OCI-LY7 (cell line): ENCODE data around the gene STK32A. TPM values are rescaled to one million over a fixed set of nuclear protein-coding genes. Genes with fewer than 3 reads are reported as not detected.

Experiments used
- BruUV-seq: library from RNA; stranded (reverse); fragments of 400-500 nt; replicated peaks from 2 replicates; lab custom pipeline; 2021; lab: Mats Ljungman, UMichigan
- CTCF ChIA-PET: fragments of 300-600 bp; sonication (Branson Sonifier 250); formaldehyde crosslinking; loops from one replicate; lab custom pipeline; 2022; ENCODE audit warnings: antibody characterized with exemption; ENCODE audit not compliant: unreplicated experiment; lab: Charles Lee
- POLR2A ChIA-PET: fragments of 300-600 bp; sonication (Branson Sonifier 250); formaldehyde crosslinking; loops from one replicate; lab custom pipeline; 2022; ENCODE audit warnings: antibody characterized with exemption; lab: Charles Lee
- DNase-seq: peaks from one replicate; pipeline ENCODE4 v3.0.0-alpha.2; 2015; ENCODE audit warnings: low spot score
- H2AFZ ChIP-seq: fragments of 200-600 bp; sonication (generic), shearing (Covaris generic); 2 replicates; pipeline ENCODE4 v1.6.1; 2014; ENCODE audit warnings: mild to moderate bottlenecking, antibody characterized with exemption, low read length, moderate library complexity
- H3K27ac ChIP-seq: fragments of 200-600 bp; sonication (generic); 2 replicates; pipeline ENCODE4 v1.5.1; 2014; ENCODE audit warnings: mixed run types, low read depth, mild to moderate bottlenecking, moderate library complexity, low read length, inconsistent platforms; ENCODE audit not compliant: poor library complexity, severe bottlenecking
- H3K36me3 ChIP-seq: fragments of 200-600 bp; sonication (generic); 2 replicates; pipeline ENCODE4 v1.6.1; 2014; ENCODE audit warnings: mild to moderate bottlenecking, antibody characterized with exemption, low read length, moderate library complexity, mixed read lengths; ENCODE audit not compliant: insufficient read depth
- H3K4me1 ChIP-seq: fragments of 200-600 bp; sonication (generic); 2 replicates; pipeline ENCODE4 v1.5.1; 2014; ENCODE audit warnings: mild to moderate bottlenecking, low read length; ENCODE audit not compliant: insufficient read depth, poor library complexity, severe bottlenecking
- H3K4me2 ChIP-seq: fragments of 200-600 bp; sonication (generic); 2 replicates; pipeline ENCODE4 v1.6.1; 2014; ENCODE audit warnings: mild to moderate bottlenecking, low read length
- H3K4me3 ChIP-seq: fragments of 200-600 bp; sonication (generic); 2 replicates; pipeline ENCODE4 v1.5.1; 2014; ENCODE audit warnings: mild to moderate bottlenecking, low read depth, low read length; ENCODE audit not compliant: poor library complexity, severe bottlenecking
- H3K79me2 ChIP-seq: fragments of 200-600 bp; sonication (generic); 2 replicates; pipeline ENCODE4 v1.6.1; 2016; ENCODE audit warnings: low read depth, mild to moderate bottlenecking, low read length, moderate library complexity, mixed read lengths; ENCODE audit not compliant: insufficient read depth
- H3K9me2 ChIP-seq: fragments of 200-600 bp; sonication (generic); 2 replicates; pipeline ENCODE4 v1.6.1; 2016; ENCODE audit warnings: mild to moderate bottlenecking, low read length, mixed read lengths; ENCODE audit not compliant: insufficient read depth
- H3K9me3 ChIP-seq: fragments of 200-600 bp; sonication (generic); 2 replicates; pipeline ENCODE4 v1.6.1; 2014; ENCODE audit warnings: mild to moderate bottlenecking, mixed run types, low read length, mixed read lengths
- H4K20me1 ChIP-seq: fragments of 200-600 bp; sonication (generic); 2 replicates; pipeline ENCODE4 v1.6.1; 2014; ENCODE audit warnings: mild to moderate bottlenecking, antibody characterized with exemption, low read length, moderate library complexity, mixed read lengths; ENCODE audit not compliant: insufficient read depth
- EZH2phosphoT487 ChIP-seq: fragments of 200-600 bp; sonication (generic); IDR thresholded peaks from 2 replicates; pipeline ENCODE4 v1.6.1; 2018; ENCODE audit warnings: low read depth, borderline replicate concordance, mild to moderate bottlenecking, mixed run types, antibody characterized with exemption, low read length, moderate library complexity, mixed read lengths
- intact Hi-C: fragments of 100-400 bp; cut with micrococcal nuclease; formaldehyde crosslinking; loops from one replicate; pipeline ENCODE4 v1.10.0; 2022; ENCODE audit not compliant: unreplicated experiment
- total RNA-seq, 2 experiments: library from RNA; depleted of rRNA in 1 of 2; stranded (reverse); fragments of >200 nt in 1 of 2; shearing (Covaris generic) in 1 of 2; gene quantifications; 2 replicates each; pipeline ENCODE4 v1.2.3, GENCODE V29; 2014 to 2022
- TF ChIP-seq, protein P1 (sequence below): fragments of 200-600 bp; sonication (generic); conservative IDR thresholded peaks from 2 replicates; pipeline ENCODE4 v1.5.1; 2014; ENCODE audit warnings: mild to moderate bottlenecking, antibody characterized with exemption, low read length, moderate library complexity, mixed read lengths

The STK32A gene
- total RNA-seq, 2 experiments from 2014 or later, result not detected

DNA sequence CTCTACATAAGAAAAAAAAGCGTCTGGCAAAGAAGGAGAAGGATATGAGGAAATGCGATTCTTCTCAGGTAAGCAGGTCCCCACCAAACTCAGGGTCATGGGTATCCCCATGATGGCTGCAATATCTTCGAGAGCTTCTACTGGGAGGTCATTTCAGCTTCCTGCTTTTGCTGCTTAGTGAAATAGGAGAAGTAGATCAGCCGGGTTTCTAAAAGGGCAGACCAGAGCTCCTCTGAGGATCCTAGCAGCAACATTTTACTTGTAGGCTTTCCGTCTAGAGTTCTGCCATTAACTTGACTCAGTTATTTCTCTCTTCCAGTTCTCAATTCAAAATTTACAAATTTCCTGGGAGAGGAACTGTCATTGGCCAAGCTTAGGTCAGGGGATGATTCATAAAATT is 140.3 kb downstream of the STK32A start:
- TF ChIP-seq EZH2phosphoT487, result no peak
- TF ChIP-seq, protein P1, sequence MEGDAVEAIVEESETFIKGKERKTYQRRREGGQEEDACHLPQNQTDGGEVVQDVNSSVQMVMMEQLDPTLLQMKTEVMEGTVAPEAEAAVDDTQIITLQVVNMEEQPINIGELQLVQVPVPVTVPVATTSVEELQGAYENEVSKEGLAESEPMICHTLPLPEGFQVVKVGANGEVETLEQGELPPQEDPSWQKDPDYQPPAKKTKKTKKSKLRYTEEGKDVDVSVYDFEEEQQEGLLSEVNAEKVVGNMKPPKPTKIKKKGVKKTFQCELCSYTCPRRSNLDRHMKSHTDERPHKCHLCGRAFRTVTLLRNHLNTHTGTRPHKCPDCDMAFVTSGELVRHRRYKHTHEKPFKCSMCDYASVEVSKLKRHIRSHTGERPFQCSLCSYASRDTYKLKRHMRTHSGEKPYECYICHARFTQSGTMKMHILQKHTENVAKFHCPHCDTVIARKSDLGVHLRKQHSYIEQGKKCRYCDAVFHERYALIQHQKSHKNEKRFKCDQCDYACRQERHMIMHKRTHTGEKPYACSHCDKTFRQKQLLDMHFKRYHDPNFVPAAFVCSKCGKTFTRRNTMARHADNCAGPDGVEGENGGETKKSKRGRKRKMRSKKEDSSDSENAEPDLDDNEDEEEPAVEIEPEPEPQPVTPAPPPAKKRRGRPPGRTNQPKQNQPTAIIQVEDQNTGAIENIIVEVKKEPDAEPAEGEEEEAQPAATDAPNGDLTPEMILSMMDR, result no peak
- no peak overlapping the region for H3K4me3 ChIP-seq
- H3K79me2 ChIP-seq, result no peaks in the 10 kb centered on the region
- no peak overlapping the region for H3K4me2 ChIP-seq
- BruUV-seq, result no TSS peak
- no peaks in the 10 kb centered on the region for H3K36me3 ChIP-seq
- no peaks in the 10 kb centered on the region for H3K9me2 ChIP-seq
- DNase-seq, result no peak
- H3K4me1 ChIP-seq, result no peaks in the 10 kb centered on the region
- no peak overlapping the region for H3K27ac ChIP-seq
- H3K9me3 ChIP-seq, result no peaks in the 10 kb centered on the region
- H2AFZ ChIP-seq, result no peak overlapping the region
- intact Hi-C loops, result no loop called here
- CTCF ChIA-PET, result no interaction called here
- POLR2A ChIA-PET, result no interaction called here
- H4K20me1 ChIP-seq, result no peaks in the 10 kb centered on the region

DNA sequence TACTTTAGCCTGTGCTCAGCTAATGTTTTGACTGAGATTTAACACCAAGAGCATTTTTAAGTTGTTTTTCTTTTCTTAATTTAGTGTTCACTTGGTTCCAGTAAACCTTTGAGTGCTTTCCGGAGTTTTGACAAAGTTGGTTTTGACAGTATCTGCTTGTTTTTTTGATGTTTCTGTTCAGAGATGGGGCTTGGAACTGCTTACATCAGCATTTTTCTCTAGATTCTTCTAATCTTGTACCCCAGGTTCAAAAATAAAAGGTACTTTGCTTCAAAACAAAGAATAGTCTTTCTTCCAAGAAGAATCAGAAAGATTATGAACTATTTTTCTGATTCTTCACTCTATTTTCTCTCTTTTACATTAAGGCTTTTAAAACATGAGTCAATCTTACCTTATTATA is 142.9 kb downstream of the STK32A start:
- intact Hi-C loops, result no loop called here
- CTCF ChIA-PET, result no interaction called here

DNA sequence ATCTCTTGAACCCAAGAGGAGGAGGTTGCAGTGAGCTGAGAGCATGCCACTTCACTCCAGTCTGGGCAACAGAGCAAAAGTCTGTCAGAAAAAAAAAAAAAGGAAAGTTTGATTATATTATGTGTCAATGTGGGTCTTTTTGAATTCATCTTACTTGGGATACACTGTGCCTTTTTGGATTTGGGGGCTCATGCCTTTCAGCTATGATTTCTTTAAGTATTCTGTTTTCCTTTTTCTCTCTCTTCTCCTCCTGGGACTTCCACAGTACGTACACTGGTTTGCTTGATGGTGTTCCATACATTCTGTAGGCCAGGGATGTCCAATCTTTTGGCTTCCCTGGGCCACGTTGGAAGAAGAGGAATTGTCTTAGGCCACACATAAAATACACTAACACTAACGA is 146.7 kb downstream of the STK32A start:
- Histone ChIP-seq H3K4me1 (no peaks in the 10 kb centered on the region), H3K9me3 (no peaks in the 10 kb centered on the region), H3K36me3 (no peaks in the 10 kb centered on the region), H3K4me2 (no peak overlapping the region), H3K79me2 (no peaks in the 10 kb centered on the region), H3K27ac (no peak overlapping the region), H2AFZ (no peak overlapping the region), H4K20me1 (no peaks in the 10 kb centered on the region), H3K4me3 (no peak overlapping the region), H3K9me2 (no peaks in the 10 kb centered on the region)
- TF ChIP-seq, protein P1, result no peak
- no peak for TF ChIP-seq EZH2phosphoT487
- ChIA-PET CTCF (no interaction called here), POLR2A (no interaction called here)
- DNase-seq, result no peak
- intact Hi-C loops, result no loop called here
- no TSS peak for BruUV-seq

More for the DNA sequence above, 142.9 kb downstream of the STK32A start:
- no peak overlapping the region for H3K4me3 ChIP-seq
- H3K4me2 ChIP-seq, result no peak overlapping the region
- TF ChIP-seq, protein P1, result no peak
- no peak for TF ChIP-seq EZH2phosphoT487
- no peaks in the 10 kb centered on the region for H3K9me3 ChIP-seq
- no peak overlapping the region for H3K27ac ChIP-seq
- no peak overlapping the region for H2AFZ ChIP-seq
- H4K20me1 ChIP-seq, result no peaks in the 10 kb centered on the region
- no peaks in the 10 kb centered on the region for H3K79me2 ChIP-seq
- no TSS peak for BruUV-seq
- POLR2A ChIA-PET, result no interaction called here
- no peaks in the 10 kb centered on the region for H3K36me3 ChIP-seq
- DNase-seq, result no peak
- no peaks in the 10 kb centered on the region for H3K9me2 ChIP-seq
- no peaks in the 10 kb centered on the region for H3K4me1 ChIP-seq
